Measurements from ENCODE around the gene TTC21A.

The TTC21A gene

GRCh38 chr3:39110041-39110639 is 2.7 kb downstream of the TTC21A start:
- intact Hi-C loops (cut with DNase I) = no loop called here
- peak in 1 of 42 donors; percentile 8 for DNase-seq

GRCh38 chr3:39112113-39112512 is 4.6 kb downstream of the TTC21A start:
- peak in 1 of 42 donors; percentile 4 for DNase-seq

GRCh38 chr3:39112535-39112934 is 5.1 kb downstream of the TTC21A start:
- peak in 1 of 42 donors; percentile 8 for DNase-seq
- intact Hi-C loops (cut with DNase I) = no loop called here

More at GRCh38 chr3:39112113-39112512, 4.6 kb downstream of the TTC21A start:
- intact Hi-C loops (cut with DNase I) = no loop called here

- intact Hi-C loops (cut with DNase I) = no loop called here
Observed at GRCh38 chr3:39113291-39113690, 5.8 kb downstream of the TTC21A start.

GRCh38 chr3:39114456-39114855 is 7.0 kb downstream of the TTC21A start:
- intact Hi-C loops (cut with DNase I) = no loop called here
- DNase-seq = no peak

More at GRCh38 chr3:39113291-39113690, 5.8 kb downstream of the TTC21A start:
- DNase-seq = no peak

GRCh38 chr3:39115870-39116269 is 8.4 kb downstream of the TTC21A start:
- intact Hi-C loops (cut with DNase I) = no loop called here
- no peak for DNase-seq

GRCh38 chr3:39118079-39118478 is 10.6 kb downstream of the TTC21A start:
- no peak for DNase-seq
- intact Hi-C loops (cut with DNase I) = no loop called here

- intact Hi-C loops (cut with DNase I) = no loop called here
- DNase-seq = no peak
Observed at GRCh38 chr3:39118931-39119660, 11.6 kb downstream of the TTC21A start.

- intact Hi-C loops (cut with DNase I) = loop anchor here (10.0 kb wide), 1 partner anchor 163 kb away; the partner anchor contains the start of gene CX3CR1
- no peak for DNase-seq
Observed at GRCh38 chr3:39121621-39122020, 14.1 kb downstream of the TTC21A start.

- no peak for DNase-seq
Observed at GRCh38 chr3:39122813-39123212, 15.3 kb downstream of the TTC21A start.

GRCh38 chr3:39124876-39125840 is 17.7 kb downstream of the TTC21A start:
- no peak for DNase-seq
- intact Hi-C loops (cut with DNase I) = loop anchor here (10.0 kb wide), 1 partner anchor 160 kb away; the partner anchor contains the start of gene CX3CR1

More at GRCh38 chr3:39122813-39123212, 15.3 kb downstream of the TTC21A start:
- intact Hi-C loops (cut with DNase I) = loop anchor here (10.0 kb wide), 1 partner anchor 162 kb away; the partner anchor contains the start of gene CX3CR1

- intact Hi-C loops (cut with DNase I) = loop anchor here (10.0 kb wide), 1 partner anchor 159 kb away; the partner anchor contains the start of gene CX3CR1
- DNase-seq = no peak
Observed at GRCh38 chr3:39125841-39126500, 18.5 kb downstream of the TTC21A start.

- intact Hi-C loops (cut with DNase I) = loop anchor here (10.0 kb wide), 1 partner anchor 158 kb away; the partner anchor contains the start of gene CX3CR1
- DNase-seq = peak in 15 of 42 donors; percentile 41 to 80 (median 56)
Observed at GRCh38 chr3:39126532-39127071, 19.1 kb downstream of the TTC21A start.

- DNase-seq = no peak
- intact Hi-C loops (cut with DNase I) = loop anchor here (10.0 kb wide), 1 partner anchor 157 kb away; the partner anchor contains the start of gene CX3CR1
Observed at GRCh38 chr3:39127269-39127907, 19.9 kb downstream of the TTC21A start.

GRCh38 chr3:39127908-39128304 is 20.4 kb downstream of the TTC21A start:
- intact Hi-C loops (cut with DNase I) = loop anchor here (10.0 kb wide), 1 partner anchor 157 kb away; the partner anchor contains the start of gene CX3CR1

GRCh38 chr3:39128951-39129350 is 21.5 kb downstream of the TTC21A start:
- no peak for DNase-seq
- intact Hi-C loops (cut with DNase I) = loop anchor here (10.0 kb wide), 1 partner anchor 156 kb away; the partner anchor contains the start of gene CX3CR1

More at GRCh38 chr3:39127908-39128304, 20.4 kb downstream of the TTC21A start:
- no peak for DNase-seq

GRCh38 chr3:39130026-39130425 is 22.5 kb downstream of the TTC21A start:
- intact Hi-C loops (cut with DNase I) = no loop called here
- DNase-seq = no peak

Measured in head of caudate nucleus (tissue), 42 donors.